ENCODE results near the gene XRCC4. TPM values are rescaled to one million over a fixed set of nuclear protein-coding genes. Genes with fewer than 3 reads are reported as not detected.

Gene XRCC4
- total and polyA plus RNA-seq, 4 donors = 2.3 to 4.9 (median 3.0) TPM

DNA sequence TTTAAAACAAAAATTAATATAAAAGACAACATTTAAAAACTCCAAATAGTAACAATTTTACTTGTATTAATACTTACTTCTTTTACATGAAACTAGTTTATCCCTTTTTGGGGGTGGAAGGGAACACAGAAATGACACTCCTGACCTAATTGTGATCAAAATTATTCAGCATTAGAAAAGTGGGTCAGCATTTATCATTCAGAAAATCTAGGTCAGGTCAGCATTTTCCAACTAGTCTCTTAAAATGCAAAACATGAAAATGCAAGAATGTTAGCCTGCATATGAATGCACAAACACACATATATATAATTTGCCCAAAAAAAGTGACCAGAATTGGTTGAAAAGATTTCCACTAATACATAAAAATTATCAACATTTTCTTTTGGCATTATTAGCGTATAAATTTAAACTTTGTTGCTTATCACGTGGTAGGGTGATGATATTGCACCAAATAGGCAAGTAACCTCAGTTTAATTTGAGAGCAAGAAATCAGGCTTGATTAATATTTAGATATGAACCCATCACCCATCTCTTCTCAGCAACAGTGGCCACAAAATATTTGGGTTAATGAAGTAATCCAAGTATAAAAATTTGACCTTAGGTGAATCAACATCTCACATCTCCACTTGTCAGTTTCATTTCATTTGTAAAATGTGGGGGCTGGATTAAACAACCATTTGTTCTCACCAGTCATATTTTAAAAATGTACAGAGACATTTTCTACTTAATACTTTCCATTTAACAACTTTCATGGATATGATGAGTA is 5.9 kb upstream of the XRCC4 start (continued):
- no peak for TF ChIP-seq HNF4A (conservative IDR thresholded peaks at IDR 0.05)
- TF ChIP-seq JUND (IDR thresholded peaks at IDR 0.05) = no peak
- TF ChIP-seq, protein P1, sequence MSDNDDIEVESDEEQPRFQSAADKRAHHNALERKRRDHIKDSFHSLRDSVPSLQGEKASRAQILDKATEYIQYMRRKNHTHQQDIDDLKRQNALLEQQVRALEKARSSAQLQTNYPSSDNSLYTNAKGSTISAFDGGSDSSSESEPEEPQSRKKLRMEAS (IDR thresholded peaks at IDR 0.05) = no peak
- no peak for TF ChIP-seq FOXA1 (IDR thresholded peaks at IDR 0.05)

DNA sequence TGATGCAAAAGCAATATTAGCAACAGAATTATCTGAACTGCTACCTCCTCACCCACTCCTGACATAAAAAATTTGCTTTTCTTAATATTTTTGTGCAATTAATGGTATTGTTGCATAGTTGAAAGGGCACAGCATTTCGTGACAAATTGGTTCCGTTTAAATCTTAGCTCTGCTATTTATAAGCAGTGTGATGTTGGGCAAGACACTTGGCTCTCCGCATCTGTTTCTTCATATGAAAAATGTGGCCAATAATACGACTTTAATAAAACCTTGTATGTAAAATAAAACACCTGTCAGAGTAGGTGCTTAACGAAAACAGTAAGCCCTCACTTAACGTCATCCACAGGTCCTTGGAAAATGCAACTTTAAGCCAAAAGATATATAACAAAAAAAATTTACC is 4.4 kb upstream of the XRCC4 start:
- Histone ChIP-seq H3K9ac (ENCODE audit: low read depth in 1 of 2, low read length in 2 of 2) (no peak overlapping the region), H3K36me3 (ENCODE audit: control insufficient read depth in 4 of 4, insufficient read depth in 3 of 4, low read depth in 1 of 4, low read length in 3 of 4) (no peaks in the 10 kb centered on the region), H3K27ac (ENCODE audit: low read depth in 1 of 2, low read length in 2 of 2) (no peak overlapping the region), H3K27me3 (ENCODE audit: control insufficient read depth in 4 of 4, insufficient read depth in 4 of 4, low read length in 3 of 4) (no peaks in the 10 kb centered on the region), H3K9me3 (ENCODE audit: control insufficient read depth in 4 of 4, low read length in 3 of 4) (no peaks in the 10 kb centered on the region), H3K4me1 (ENCODE audit: control insufficient read depth in 4 of 4, insufficient read depth in 4 of 4, low read length in 3 of 4) (peaks cover 4 to 37% (median 12%) of the 10 kb centered on the region in 4 donors), H3K4me3 (ENCODE audit: low read depth in 1 of 3, low read length in 3 of 3) (no peak overlapping the region)
- TF ChIP-seq GABPA (IDR thresholded peaks at IDR 0.05 in 1 of 2, conservative IDR thresholded peaks at IDR 0.05 in 1 of 2) = no peak
- 79% methylated on average over 6 of the region's 6 CpGs for WGBS
- DNase-seq (ENCODE audit: low spot score) = no peak

DNA sequence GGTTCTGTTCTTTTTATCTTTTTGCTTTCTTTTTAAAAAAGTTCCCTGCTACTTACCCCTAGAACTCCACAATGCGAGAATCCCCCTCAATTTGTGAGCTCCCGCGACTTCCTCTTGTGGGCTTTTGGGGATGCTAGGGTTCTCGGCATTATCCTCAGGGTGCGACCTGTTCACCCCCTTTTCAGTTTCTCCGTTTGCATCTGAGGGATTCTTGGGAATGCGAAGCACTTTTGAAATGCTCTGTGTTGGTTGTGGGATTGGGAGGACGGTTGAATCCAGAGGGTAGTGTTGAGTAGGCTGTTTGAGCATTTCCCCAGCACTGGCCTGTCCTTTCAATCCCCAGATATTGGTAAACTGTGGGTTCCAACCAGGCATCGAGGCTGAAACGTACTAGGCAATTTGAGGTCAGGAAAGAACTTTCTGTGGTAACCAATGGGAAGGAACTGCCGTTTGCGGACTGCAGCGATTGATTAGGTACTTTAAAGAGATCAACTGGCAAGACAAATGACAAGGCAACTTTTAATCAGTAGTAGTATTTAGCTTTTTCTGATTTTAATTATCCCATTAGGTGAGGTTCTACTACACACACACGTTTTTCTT is 415 bp downstream of the XRCC4 start:
- TF ChIP-seq TAF1 (conservative IDR thresholded peaks at IDR 0.05) (no peak), FOXA2 (IDR thresholded peaks at IDR 0.05) (no peak), GABPA (IDR thresholded peaks at IDR 0.05 in 1 of 2, conservative IDR thresholded peaks at IDR 0.05 in 1 of 2) (peak; percentile 66 to 84), SP1 (IDR thresholded peaks at IDR 0.05) (no peak), FOXA1 (IDR thresholded peaks at IDR 0.05) (no peak)
- TF ChIP-seq, protein P2, sequence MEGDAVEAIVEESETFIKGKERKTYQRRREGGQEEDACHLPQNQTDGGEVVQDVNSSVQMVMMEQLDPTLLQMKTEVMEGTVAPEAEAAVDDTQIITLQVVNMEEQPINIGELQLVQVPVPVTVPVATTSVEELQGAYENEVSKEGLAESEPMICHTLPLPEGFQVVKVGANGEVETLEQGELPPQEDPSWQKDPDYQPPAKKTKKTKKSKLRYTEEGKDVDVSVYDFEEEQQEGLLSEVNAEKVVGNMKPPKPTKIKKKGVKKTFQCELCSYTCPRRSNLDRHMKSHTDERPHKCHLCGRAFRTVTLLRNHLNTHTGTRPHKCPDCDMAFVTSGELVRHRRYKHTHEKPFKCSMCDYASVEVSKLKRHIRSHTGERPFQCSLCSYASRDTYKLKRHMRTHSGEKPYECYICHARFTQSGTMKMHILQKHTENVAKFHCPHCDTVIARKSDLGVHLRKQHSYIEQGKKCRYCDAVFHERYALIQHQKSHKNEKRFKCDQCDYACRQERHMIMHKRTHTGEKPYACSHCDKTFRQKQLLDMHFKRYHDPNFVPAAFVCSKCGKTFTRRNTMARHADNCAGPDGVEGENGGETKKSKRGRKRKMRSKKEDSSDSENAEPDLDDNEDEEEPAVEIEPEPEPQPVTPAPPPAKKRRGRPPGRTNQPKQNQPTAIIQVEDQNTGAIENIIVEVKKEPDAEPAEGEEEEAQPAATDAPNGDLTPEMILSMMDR (IDR thresholded peaks at IDR 0.05; ENCODE audit: low read depth, low read length, missing input control) = no peak
- TF ChIP-seq, protein P3, sequence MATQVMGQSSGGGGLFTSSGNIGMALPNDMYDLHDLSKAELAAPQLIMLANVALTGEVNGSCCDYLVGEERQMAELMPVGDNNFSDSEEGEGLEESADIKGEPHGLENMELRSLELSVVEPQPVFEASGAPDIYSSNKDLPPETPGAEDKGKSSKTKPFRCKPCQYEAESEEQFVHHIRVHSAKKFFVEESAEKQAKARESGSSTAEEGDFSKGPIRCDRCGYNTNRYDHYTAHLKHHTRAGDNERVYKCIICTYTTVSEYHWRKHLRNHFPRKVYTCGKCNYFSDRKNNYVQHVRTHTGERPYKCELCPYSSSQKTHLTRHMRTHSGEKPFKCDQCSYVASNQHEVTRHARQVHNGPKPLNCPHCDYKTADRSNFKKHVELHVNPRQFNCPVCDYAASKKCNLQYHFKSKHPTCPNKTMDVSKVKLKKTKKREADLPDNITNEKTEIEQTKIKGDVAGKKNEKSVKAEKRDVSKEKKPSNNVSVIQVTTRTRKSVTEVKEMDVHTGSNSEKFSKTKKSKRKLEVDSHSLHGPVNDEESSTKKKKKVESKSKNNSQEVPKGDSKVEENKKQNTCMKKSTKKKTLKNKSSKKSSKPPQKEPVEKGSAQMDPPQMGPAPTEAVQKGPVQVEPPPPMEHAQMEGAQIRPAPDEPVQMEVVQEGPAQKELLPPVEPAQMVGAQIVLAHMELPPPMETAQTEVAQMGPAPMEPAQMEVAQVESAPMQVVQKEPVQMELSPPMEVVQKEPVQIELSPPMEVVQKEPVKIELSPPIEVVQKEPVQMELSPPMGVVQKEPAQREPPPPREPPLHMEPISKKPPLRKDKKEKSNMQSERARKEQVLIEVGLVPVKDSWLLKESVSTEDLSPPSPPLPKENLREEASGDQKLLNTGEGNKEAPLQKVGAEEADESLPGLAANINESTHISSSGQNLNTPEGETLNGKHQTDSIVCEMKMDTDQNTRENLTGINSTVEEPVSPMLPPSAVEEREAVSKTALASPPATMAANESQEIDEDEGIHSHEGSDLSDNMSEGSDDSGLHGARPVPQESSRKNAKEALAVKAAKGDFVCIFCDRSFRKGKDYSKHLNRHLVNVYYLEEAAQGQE (IDR thresholded peaks at IDR 0.05) = no peak
- TF ChIP-seq, protein P4, sequence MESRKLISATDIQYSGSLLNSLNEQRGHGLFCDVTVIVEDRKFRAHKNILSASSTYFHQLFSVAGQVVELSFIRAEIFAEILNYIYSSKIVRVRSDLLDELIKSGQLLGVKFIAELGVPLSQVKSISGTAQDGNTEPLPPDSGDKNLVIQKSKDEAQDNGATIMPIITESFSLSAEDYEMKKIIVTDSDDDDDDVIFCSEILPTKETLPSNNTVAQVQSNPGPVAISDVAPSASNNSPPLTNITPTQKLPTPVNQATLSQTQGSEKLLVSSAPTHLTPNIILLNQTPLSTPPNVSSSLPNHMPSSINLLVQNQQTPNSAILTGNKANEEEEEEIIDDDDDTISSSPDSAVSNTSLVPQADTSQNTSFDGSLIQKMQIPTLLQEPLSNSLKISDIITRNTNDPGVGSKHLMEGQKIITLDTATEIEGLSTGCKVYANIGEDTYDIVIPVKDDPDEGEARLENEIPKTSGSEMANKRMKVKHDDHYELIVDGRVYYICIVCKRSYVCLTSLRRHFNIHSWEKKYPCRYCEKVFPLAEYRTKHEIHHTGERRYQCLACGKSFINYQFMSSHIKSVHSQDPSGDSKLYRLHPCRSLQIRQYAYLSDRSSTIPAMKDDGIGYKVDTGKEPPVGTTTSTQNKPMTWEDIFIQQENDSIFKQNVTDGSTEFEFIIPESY (IDR thresholded peaks at IDR 0.05) = no peak
- TF ChIP-seq, protein P1 (IDR thresholded peaks at IDR 0.05) = no peak
- no peak for DNase-seq (ENCODE audit: low spot score)
- 4% methylated on average over 14 of the region's 14 CpGs for WGBS
- H3K9ac ChIP-seq (ENCODE audit: low read depth in 1 of 2, low read length in 2 of 2) = peak overlapping the region in 1 of 2 donors; percentile 91
- H3K36me3 ChIP-seq (ENCODE audit: control insufficient read depth in 4 of 4, insufficient read depth in 3 of 4, low read depth in 1 of 4, low read length in 3 of 4) = no peaks in the 10 kb centered on the region
- H3K27ac ChIP-seq (ENCODE audit: low read depth in 1 of 2, low read length in 2 of 2) = peak overlapping the region; percentile 71 to 82
- H3K9me3 ChIP-seq (ENCODE audit: control insufficient read depth in 4 of 4, low read length in 3 of 4) = no peaks in the 10 kb centered on the region
- no peaks in the 10 kb centered on the region for H3K27me3 ChIP-seq (ENCODE audit: control insufficient read depth in 4 of 4, insufficient read depth in 4 of 4, low read length in 3 of 4)
- H3K4me1 ChIP-seq (ENCODE audit: control insufficient read depth in 4 of 4, insufficient read depth in 4 of 4, low read length in 3 of 4) = peaks cover 3 to 19% (median 13%) of the 10 kb centered on the region in 4 donors
- peak overlapping the region; percentile 87 to 95 (median 91) for H3K4me3 ChIP-seq (ENCODE audit: low read depth in 1 of 3, low read length in 3 of 3)
